ENCODE data around the gene MSH3.

Gene MSH3

DNA sequence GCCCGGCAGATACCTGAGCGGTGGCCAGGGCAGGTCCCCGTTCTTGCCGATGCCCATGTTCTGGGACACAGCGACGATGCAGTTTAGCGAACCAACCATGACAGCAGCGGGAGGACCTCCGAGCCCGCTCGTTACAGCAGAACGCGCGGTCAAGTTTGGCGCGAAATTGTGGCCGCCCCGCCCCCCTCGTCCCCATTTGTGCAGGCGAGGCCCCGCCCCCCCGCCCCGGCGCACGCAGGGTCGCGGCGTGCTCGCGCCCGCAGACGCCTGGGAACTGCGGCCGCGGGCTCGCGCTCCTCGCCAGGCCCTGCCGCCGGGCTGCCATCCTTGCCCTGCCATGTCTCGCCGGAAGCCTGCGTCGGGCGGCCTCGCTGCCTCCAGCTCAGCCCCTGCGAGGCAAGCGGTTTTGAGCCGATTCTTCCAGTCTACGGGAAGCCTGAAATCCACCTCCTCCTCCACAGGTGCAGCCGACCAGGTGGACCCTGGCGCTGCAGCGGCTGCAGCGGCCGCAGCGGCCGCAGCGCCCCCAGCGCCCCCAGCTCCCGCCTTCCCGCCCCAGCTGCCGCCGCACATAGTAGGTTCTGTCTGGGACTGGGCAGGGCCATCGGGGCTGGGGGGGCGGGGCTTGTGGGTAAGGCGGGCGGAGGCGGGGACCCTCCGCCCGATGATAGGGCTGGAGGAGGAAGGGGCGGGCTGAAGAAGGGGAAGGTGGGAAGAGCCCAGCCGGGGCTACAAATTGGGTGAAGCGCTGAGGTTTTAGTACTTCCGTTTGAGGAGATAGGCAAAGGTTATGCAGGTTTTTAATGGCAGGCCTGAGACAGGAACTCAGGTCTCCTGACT lies at the start of gene MSH3, which contains the start of gene DHFR:
MSH3 (plus strand) TSS at position 262 of the 840 bp plus-strand sequence; CDS start at position 338, 76 bp downstream.
DHFR (minus strand) TSS at position 593 of the 840 bp plus-strand sequence; CDS start at position 99, 494 bp downstream.
- peak; percentile 90 for DNase-seq (ENCODE audit: low read depth)
- H3K4me3 ChIP-seq (ENCODE audit: low read depth, low read length) = peak within 1 kb of the TSS; percentile 68
- TF ChIP-seq, protein P1, sequence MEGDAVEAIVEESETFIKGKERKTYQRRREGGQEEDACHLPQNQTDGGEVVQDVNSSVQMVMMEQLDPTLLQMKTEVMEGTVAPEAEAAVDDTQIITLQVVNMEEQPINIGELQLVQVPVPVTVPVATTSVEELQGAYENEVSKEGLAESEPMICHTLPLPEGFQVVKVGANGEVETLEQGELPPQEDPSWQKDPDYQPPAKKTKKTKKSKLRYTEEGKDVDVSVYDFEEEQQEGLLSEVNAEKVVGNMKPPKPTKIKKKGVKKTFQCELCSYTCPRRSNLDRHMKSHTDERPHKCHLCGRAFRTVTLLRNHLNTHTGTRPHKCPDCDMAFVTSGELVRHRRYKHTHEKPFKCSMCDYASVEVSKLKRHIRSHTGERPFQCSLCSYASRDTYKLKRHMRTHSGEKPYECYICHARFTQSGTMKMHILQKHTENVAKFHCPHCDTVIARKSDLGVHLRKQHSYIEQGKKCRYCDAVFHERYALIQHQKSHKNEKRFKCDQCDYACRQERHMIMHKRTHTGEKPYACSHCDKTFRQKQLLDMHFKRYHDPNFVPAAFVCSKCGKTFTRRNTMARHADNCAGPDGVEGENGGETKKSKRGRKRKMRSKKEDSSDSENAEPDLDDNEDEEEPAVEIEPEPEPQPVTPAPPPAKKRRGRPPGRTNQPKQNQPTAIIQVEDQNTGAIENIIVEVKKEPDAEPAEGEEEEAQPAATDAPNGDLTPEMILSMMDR (IDR thresholded peaks at IDR 0.05; ENCODE audit: low read depth, low read length, missing control alignments) = peak; percentile 23

DNA sequence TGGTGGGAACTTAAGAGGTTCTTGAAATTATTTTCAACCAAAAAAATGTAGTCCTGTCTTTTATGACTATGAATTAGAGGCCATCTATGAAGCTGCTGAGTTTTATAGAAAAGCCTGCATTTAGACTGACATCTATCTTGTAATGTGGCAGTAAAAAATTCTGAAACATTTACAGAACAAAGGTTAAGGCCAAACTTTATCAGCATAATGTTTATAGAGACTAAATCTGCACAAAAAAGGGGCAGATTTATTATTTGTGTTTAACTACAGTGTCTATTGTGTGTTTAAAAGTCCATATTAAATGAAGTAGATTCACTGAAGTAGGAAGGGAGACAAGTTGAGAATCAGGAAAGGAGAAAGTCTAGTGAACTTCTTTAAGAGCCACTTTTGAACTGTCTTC lies 47.1 kb upstream of the MSH3 start:
- no peak overlapping the region for H3K4me3 ChIP-seq (ENCODE audit: low read depth, low read length)
- TF ChIP-seq, protein P1 (IDR thresholded peaks at IDR 0.05; ENCODE audit: low read depth, low read length, missing control alignments) = no peak
- no peak for DNase-seq (ENCODE audit: low read depth)

DNA sequence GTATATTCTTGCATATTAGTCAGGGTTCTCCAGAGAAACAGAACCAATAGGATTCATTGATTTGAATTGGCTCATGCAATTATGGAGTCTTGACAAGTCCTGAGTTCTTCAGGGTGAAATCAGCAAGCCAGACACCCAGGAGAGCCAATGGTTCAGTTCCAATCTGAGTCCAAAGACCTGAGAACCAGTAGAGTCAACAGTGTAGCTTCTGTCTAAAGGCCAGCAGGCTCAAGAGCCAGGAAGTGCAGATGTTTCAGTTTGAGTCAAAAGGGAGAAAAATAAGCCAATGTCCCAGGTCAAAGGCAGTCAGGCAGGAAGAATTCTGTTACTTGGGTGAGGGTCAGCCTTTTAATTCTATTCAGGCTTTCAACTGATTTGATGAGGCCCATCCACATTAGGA lies 46.6 kb upstream of the MSH3 start:
- DNase-seq (ENCODE audit: low read depth) = peak; percentile 36
- H3K4me3 ChIP-seq (ENCODE audit: low read depth, low read length) = no peak overlapping the region
- TF ChIP-seq, protein P1 (IDR thresholded peaks at IDR 0.05; ENCODE audit: low read depth, low read length, missing control alignments) = no peak

GRCh38 chr5:80608731-80609130 lies 45.7 kb upstream of the MSH3 start:
- TF ChIP-seq, protein P1 (IDR thresholded peaks at IDR 0.05; ENCODE audit: low read depth, low read length, missing control alignments) = no peak
- DNase-seq (ENCODE audit: low read depth) = no peak

DNA sequence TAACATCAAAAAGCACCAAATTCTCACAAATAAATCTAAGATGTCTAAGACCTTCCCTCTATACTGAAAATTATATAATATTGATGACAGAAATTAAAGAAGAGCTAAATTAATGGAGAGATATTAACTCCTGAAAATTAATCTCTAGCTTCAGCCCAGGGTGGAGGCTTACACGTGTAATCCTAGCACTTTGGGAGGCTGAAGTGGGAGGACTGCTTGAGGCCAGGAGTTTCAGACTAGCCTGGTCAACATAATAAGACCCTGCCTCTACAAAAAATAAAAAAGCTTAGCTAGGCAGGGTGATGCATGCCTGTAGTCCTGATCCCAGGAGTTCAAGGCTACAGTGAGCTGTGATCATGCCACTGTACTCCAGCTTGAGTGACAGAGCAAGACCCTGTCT lies 44.8 kb upstream of the MSH3 start:
- no peak overlapping the region for H3K4me3 ChIP-seq (ENCODE audit: low read depth, low read length)
- no peak for DNase-seq (ENCODE audit: low read depth)
- TF ChIP-seq, protein P1 (IDR thresholded peaks at IDR 0.05; ENCODE audit: low read depth, low read length, missing control alignments) = no peak

More at GRCh38 chr5:80608731-80609130, 45.7 kb upstream of the MSH3 start:
- no peak overlapping the region for H3K4me3 ChIP-seq (ENCODE audit: low read depth, low read length)

DNA sequence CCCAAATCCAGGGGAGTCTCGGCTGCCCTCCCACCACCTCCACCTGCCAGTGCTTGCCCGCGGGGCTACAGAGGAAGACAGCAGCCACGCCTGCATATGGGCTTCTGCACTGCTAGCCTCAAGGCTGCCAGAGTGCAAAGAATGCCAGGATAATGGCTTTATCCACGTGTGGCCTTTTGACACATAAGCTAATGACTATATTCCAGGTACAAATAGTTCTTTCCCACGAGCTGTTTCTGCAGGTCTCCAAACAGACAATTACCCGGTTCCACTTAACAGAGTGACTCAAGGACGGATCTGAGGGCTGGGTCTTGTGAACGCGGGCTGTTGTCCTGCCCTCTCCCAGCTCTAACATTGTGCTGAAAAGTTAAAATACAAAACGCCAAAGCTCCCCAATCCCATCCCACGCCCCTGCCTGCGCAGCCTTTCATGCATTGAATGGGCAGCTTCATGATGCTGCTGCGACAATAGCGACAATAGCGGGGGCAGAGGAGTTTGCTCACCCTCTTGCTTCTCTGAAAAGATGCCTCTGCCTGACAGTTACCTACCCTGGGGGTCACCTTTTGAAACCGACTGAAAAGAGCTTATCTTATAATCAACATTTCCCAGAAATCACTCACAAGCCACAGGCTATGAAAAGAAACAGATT lies 39.1 kb upstream of the MSH3 start:
- no peak for DNase-seq (ENCODE audit: low read depth)
- TF ChIP-seq, protein P1 (IDR thresholded peaks at IDR 0.05; ENCODE audit: low read depth, low read length, missing control alignments) = no peak
- no peak overlapping the region for H3K4me3 ChIP-seq (ENCODE audit: low read depth, low read length)

Data from GM12864 (cell line).